Bronchial epithelial cell (primary cell): ENCODE measurements around the gene ZNF26. TPM values are rescaled to one million over a fixed set of nuclear protein-coding genes. Genes with fewer than 3 reads are reported as not detected.
"Not testable (repeated sequence)": the region's sequence is repeated elsewhere in the genome, so short reads cannot be mapped to it uniquely, and the experiment has no call there.

Experiments used
- DNase-seq: peaks from one replicate; pipeline ENCODE4 v3.0.0-alpha.2; 2010; ENCODE audit warnings: low read depth
- FAIRE-seq: peaks from 2 replicates; lab custom pipeline; 2011; peaks lifted over from hg19 to GRCh38; lab: Jason Lieb, UNC
- H3K27me3 ChIP-seq: 2 replicates; pipeline ENCODE4 v1.5.1; 2011; ENCODE audit warnings: low read length; ENCODE audit not compliant: control insufficient read depth, insufficient read depth
- H3K36me3 ChIP-seq: 2 replicates; pipeline ENCODE4 v1.5.1; 2011; ENCODE audit warnings: low read length; ENCODE audit not compliant: control insufficient read depth, insufficient read depth
- H3K4me3 ChIP-seq: 2 replicates; pipeline ENCODE4 v1.5.1; 2011; ENCODE audit warnings: mild to moderate bottlenecking, low read depth, low read length, control low read depth
- total RNA-seq: library from RNA; depleted of rRNA; stranded (reverse); fragments of >200 nt; gene quantifications from 2 replicates; pipeline ENCODE4 v1.2.1, GENCODE V29; 2014
- TF ChIP-seq, protein P1 (sequence below): IDR thresholded peaks from 2 replicates; pipeline ENCODE4 v1.5.1; 2011; ENCODE audit warnings: mild to moderate bottlenecking, moderate library complexity, low read length, control low read depth, inconsistent platforms; ENCODE audit not compliant: insufficient read depth, severe bottlenecking

ZNF26 gene
- total RNA-seq, 1 donor from 2014 or later: 13.4 TPM

GRCh38 chr12:132965796-132966195, 20.4 kb upstream of the ZNF26 start:
- H3K4me3 ChIP-seq: no peak overlapping the region
- DNase-seq: no peak
- TF ChIP-seq, protein P1, sequence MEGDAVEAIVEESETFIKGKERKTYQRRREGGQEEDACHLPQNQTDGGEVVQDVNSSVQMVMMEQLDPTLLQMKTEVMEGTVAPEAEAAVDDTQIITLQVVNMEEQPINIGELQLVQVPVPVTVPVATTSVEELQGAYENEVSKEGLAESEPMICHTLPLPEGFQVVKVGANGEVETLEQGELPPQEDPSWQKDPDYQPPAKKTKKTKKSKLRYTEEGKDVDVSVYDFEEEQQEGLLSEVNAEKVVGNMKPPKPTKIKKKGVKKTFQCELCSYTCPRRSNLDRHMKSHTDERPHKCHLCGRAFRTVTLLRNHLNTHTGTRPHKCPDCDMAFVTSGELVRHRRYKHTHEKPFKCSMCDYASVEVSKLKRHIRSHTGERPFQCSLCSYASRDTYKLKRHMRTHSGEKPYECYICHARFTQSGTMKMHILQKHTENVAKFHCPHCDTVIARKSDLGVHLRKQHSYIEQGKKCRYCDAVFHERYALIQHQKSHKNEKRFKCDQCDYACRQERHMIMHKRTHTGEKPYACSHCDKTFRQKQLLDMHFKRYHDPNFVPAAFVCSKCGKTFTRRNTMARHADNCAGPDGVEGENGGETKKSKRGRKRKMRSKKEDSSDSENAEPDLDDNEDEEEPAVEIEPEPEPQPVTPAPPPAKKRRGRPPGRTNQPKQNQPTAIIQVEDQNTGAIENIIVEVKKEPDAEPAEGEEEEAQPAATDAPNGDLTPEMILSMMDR: no peak
- no peak for FAIRE-seq
- no peaks in the 10 kb centered on the region for H3K36me3 ChIP-seq
- H3K27me3 ChIP-seq: no peaks in the 10 kb centered on the region

DNA sequence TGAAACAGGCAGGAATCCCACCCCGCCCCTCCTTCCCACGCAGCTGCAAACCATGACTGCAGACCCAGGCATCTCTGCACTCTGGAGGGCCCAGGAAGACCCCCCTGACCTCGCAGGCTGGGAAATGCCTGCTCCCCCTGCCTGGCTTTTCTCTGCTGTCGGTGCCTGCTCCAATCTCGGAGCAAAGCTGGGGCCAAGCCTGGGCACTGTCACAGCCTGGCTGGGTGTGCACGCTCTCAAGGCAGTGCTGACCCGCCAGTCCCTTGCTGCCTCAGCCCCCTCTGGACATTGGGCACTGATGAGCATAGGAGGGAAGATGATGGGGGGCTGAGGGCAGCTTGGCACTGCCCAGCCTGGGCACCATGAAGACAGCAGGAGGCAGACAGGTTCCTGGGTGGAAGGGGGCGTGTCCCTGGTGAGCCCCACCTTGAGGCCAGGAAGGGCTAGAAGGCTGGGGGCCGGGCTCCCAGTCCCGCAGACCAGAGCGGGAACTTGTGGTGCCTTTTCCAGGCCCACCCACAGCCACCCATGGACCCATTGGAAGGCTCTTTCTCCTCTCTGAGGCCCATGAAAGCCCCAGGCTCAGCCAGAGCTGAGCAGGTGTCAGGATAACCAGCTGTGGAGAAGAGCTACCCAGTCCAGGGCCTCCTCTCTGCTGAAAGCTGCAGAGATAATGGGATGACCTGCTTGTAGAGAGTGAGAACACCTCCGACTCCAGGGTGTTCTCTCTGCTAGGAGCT, 19.3 kb upstream of the ZNF26 start:
- H3K27me3 ChIP-seq: no peaks in the 10 kb centered on the region
- TF ChIP-seq, protein P1: no peak
- no peaks in the 10 kb centered on the region for H3K36me3 ChIP-seq
- FAIRE-seq: peak; percentile 23
- H3K4me3 ChIP-seq: no peak overlapping the region
- DNase-seq: no peak

- Histone ChIP-seq H3K36me3 (no peaks in the 10 kb centered on the region), H3K4me3 (no peak overlapping the region), H3K27me3 (no peaks in the 10 kb centered on the region)
- FAIRE-seq (no peak), DNase-seq (no peak)
- TF ChIP-seq, protein P1: no peak
Observed at GRCh38 chr12:132967736-132968135, 18.4 kb upstream of the ZNF26 start.

DNA sequence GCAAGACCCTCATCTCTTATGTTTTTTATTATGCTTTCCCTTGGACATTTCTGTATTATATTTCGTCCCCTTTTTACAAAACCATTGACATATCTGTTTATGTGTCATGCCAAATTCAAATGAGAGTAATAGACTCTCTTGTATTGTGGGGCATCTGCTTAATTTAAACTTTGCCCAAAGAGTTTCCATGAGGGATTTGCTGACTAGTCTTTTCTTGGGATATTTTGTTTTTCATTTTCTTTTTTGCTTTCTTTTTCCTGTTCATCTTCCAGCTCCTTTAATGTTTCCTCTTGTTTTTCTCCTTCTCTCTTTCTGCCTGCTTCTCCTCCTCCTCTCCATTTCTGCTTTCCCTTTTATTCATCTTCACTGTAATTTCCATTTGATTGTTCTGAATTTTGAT, 13.8 kb upstream of the ZNF26 start:
- no peaks in the 10 kb centered on the region for H3K27me3 ChIP-seq
- no peak for FAIRE-seq
- H3K4me3 ChIP-seq: no peak overlapping the region
- TF ChIP-seq, protein P1: no peak
- H3K36me3 ChIP-seq: no peaks in the 10 kb centered on the region
- DNase-seq: no peak

- not testable (repeated sequence) for H3K36me3 ChIP-seq, H3K4me3 ChIP-seq, FAIRE-seq, H3K27me3 ChIP-seq, DNase-seq
- TF ChIP-seq, protein P1: peak; percentile 47
Observed at GRCh38 chr12:132976870-132977269, 9.3 kb upstream of the ZNF26 start.

DNA sequence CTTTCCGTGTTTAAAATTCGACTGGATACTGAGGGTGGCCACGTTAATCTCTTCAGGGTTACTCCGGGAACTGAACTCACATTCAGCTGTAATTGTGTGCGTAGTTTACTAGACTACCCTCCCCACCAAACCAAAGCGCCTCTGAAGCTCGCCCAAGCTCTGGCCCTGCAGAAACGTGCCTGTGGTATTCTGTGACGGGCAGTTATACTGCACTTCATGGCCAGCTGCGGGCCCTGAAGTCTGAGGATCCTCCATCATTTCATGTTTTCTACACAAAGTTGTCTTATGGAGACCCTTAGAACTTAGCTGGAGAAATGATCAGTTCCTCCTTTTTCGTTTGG, 688 bp downstream of the ZNF26 start:
- DNase-seq: peak; percentile 15
- FAIRE-seq: no peak
- TF ChIP-seq, protein P1: no peak
- Histone ChIP-seq H3K4me3 (peak overlapping the region; percentile 99), H3K27me3 (no peaks in the 10 kb centered on the region), H3K36me3 (no peaks in the 10 kb centered on the region)
